Measurements from ENCODE around the gene ACTR10.

DNA sequence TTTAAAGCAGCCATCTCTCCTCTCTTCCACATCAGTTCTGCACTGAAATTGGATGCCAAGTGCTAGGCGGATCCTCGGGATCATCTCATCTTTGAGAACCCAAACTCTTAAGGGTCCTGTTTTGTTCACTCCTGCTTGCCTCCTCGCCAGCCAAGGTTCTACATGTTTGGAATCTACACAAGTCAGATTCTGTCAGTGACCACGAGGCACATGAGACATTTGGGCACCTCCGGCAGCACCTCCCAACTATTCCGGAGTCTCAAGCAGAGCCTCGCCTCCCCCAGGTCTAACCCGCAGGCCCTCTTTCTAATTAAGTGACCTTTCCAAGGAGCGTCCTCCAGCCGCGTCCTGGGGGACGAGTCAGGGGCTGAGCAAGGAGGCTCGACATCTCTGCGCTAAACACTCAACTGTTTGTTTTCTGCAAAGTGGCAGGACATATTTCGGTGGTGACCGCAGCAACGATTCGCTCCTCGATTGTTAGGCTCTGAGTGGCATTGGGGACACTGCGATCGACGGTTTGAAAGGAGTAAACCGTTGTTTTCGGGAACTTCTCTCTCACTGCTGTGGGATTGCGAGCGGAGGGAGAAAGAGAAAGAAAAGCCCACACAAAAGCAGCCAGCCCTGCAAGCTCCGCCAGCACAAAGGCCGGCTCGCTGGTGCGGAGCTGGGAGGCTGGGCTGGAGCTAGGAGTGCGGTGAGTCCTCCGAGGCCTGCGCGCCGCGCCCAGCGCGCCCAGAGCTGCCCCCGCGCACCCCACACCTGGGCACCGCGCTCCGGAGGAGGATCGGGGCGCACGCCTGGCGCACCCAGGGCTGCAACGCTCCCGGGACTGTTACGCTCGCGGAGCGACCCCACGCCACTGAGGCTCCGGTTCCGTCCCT, 48.6 kb upstream of the ACTR10 start:
- no peak for TF ChIP-seq EZH2 (IDR thresholded peaks at IDR 0.05; ENCODE audit: borderline replicate concordance, low read length)
- TF ChIP-seq, protein P1, sequence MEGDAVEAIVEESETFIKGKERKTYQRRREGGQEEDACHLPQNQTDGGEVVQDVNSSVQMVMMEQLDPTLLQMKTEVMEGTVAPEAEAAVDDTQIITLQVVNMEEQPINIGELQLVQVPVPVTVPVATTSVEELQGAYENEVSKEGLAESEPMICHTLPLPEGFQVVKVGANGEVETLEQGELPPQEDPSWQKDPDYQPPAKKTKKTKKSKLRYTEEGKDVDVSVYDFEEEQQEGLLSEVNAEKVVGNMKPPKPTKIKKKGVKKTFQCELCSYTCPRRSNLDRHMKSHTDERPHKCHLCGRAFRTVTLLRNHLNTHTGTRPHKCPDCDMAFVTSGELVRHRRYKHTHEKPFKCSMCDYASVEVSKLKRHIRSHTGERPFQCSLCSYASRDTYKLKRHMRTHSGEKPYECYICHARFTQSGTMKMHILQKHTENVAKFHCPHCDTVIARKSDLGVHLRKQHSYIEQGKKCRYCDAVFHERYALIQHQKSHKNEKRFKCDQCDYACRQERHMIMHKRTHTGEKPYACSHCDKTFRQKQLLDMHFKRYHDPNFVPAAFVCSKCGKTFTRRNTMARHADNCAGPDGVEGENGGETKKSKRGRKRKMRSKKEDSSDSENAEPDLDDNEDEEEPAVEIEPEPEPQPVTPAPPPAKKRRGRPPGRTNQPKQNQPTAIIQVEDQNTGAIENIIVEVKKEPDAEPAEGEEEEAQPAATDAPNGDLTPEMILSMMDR (conservative IDR thresholded peaks at IDR 0.05 in 1 of 2, IDR thresholded peaks at IDR 0.05 in 1 of 2; ENCODE audit: extremely low read depth in 1 of 2, insufficient read depth in 1 of 2, low read depth in 1 of 2, low read length in 2 of 2), result no peak
